NT2/D1 (cell line): ENCODE results near the gene SLCO2B1.

Source experiments
- SUZ12 ChIP-seq: IDR thresholded peaks from 2 replicates; pipeline ENCODE4 v1.6.1; 2011; ENCODE audit not compliant: insufficient read length, insufficient read depth; ENCODE audit errors: extremely low read depth
- YY1 ChIP-seq: IDR thresholded peaks from 2 replicates; pipeline ENCODE4 v1.6.1; 2011; ENCODE audit not compliant: insufficient read length, insufficient read depth

GRCh38 chr11:75107187-75107586, 43.7 kb upstream of the SLCO2B1 start:
- no peak for TF ChIP-seq YY1
- TF ChIP-seq SUZ12: no peak
